ENCODE results near the gene ZNF426.
"Not testable (repeated sequence)": the region's sequence is repeated elsewhere in the genome, so short reads cannot be mapped to it uniquely, and the experiment has no call there.

ZNF426 gene

DNA sequence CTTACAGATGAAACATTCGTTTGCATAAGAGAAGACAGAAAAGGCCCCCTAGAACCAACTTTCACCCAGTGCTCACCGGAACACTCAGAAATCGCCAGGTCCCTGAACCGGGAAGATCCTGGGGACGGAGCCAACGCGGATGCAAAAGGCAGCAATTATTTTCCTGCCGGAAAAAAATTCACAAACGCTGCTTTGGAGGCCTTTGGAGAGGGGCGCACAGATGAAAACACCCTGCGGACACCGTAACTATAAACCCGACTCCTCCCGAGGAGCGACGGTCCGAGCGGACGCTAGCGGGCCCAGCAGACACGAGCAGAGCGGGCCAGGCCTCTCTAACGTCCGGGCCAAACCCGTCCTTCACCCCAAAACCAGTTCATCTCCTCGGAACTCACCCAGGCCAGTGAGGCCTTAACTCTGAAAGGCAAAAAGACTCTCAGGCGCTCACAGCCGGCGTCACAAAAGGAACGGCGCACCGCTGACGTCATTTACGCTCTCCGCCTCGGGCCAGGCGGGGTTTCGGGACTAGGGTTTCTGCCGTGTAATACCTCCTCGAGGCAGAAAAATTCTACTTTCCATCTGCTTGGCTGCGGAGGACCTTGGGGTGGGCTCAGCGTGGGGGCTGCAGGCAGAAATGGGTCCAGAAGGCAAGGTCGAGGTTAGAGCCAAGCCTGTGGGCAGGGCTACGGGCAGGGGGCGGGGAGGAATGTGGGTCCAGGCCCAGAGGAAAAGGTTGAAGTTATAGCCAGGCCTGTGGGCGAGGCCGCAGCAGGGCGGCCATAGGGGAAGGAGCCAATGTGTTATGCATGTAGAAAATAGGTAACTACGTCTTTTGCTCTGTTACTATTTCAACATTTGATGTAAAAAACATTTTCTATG, at the start of gene ZNF426:
TSS of gene ZNF426 (minus strand) at position 463 of the 876 bp plus-strand sequence. CDS start 2,413 bp downstream, outside the sequence.
- DNase-seq: peak; percentile 69

- peak; percentile 61 for DNase-seq
These were observed 48.3 kb upstream of the ZNF426 start for GRCh38 chr19:9586764-9587163.

DNA sequence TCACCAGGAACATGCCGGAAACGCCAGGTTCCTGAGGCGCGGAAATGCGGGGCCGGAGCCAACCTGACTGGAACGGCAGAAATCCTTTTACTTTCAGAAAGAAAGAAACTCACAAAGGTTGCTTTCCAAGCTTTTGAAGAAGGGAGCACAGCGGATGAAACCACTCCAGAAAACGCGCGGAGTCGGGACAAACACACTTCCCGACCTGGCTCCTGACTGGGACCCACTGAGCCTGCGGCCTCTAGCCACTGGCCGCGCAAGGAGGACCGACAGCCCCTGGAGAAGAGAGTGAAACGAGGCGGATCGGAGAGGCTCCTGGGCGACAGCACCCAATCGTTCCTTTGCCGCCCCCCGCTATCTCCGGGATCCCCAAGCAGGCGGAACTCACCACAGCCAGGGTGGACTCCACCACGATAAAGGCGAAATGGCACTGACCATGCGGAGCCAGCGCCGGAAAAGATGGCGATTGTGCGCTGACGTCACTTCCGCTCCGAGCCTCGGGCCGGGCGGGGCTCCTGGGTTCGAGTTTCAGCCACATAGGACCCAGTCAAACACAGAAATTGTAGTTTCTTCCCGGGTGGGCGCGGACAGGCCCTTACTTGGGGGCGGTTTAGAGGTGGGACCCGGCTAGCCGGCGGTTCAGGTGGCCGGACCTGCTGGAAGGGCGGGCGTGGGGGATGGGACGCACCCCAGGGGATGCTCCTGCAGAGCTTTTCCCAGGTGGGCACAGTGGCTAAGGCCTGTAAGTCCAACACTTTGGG, 45.8 kb upstream of the ZNF426 start, which contains the start of gene ZNF121:
TSS of gene ZNF121 (minus strand) at position 432 of the 761 bp plus-strand sequence. CDS start 16,407 bp downstream, outside the sequence.
- DNase-seq: peak; percentile 71

- not testable (repeated sequence) for DNase-seq
These were observed 43.8 kb upstream of the ZNF426 start for GRCh38 chr19:9582081-9582725.

DNA sequence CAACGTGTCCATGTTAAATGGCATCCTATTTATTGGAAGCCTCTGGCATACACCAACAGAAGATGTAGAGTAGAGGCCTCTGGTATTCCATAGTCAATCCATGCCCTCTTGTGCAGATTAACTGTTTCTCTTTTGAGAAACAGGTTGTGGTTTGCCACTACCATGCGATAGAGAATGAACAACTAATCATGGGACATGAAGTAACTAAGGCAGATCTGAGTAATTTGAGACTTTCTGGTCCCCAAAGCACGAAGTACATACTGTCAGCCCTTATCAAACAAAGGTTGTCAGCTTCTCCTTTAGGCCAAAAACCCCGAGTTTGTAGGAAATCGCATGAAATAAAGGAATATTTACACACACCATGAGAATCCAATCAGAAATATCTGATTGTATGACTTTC, 42.3 kb upstream of the ZNF426 start:
- DNase-seq: no peak

- DNase-seq: no peak
These were observed 31.8 kb upstream of the ZNF426 start for GRCh38 chr19:9570255-9570654.

DNA sequence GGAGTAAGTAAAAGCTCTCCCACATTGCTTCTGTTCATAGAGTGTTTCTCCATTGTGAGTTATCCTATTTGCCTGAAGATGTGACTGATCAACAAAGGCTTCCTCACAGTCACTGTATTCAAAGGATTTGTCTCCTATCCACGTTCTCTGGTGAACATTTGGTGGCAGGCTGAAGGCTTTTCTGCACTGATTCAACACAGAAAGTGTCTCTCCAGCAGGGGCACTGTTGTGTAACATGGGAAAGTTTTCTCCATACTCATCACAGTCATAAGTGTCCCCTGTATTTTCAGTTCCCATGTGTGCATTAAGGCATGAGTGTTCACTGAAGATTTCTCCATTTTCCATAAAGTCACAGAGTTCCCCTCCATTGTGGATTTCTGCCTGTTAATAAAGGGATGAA, 28.3 kb upstream of the ZNF426 start:
- DNase-seq: no peak

DNA sequence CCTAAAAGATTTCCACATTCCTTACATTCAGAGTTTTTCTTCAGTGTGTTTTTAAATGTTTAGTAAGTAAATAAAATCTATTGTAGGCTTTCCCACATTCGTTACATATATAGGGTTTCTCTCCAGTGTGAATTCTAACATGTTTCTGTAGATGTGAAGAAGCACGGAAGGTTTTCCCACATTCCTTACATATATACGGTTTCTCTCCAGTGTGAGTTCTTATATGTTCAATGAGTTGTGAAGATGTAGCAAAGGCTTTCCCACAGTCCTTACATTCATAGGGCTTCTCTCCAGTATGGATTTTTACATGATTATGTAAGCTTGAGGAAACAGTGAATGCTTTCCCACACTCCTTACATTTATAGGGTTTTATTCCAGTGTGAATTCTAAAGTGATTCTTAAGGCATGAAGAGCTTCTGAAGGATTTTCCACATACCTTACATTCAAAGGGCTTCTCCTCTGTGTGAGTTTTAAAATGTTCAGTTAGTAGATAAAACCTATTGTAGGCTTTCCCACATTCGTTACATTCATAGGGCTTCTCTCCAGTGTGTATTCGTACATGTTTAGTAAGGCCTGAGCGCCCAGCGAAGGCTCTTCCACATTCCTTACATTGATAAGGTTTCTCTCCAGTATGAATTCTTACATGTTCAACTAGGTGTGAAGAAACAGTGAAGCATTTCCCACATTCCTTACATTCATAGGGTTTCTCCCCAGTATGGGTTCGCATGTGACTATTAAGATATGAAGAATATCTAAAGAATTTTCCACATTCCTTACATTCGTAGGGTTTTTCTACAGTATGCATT, 27.7 kb upstream of the ZNF426 start:
- DNase-seq: no peak

DNA sequence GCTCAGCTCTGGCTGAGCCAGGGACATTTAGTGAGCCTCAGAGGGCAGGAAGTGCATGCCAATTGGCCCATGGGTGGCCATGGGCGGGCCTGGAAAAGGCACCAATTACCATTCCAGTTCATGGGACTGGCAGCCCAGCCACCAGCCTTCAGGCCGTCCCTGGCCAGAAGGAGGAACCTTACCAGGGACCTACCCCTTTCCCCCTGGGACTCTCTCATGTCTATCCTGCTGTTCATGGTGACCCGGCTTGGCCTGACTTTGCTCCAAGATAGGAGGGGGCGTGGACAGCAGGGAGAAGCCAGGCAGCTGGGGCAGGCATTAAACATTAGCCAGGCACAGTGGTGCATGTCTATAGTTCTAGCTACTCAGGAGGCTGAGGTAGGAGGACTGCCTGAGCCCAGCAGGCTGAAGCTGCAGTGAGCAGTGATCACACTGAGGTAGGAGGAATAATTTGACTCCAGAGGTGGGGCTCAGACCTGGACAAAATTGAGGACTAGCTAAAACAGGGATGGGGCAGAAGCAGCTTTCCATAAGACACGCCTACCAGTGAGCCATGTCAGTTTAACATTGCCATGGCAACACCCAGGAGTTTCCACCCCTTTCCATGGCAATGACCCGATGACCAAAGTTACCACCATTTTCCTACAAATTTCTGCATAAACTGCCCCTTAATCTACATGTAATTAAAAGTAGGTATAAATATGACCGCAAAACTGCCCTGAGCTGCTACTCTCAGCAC, 14.3 kb upstream of the ZNF426 start:
- DNase-seq: no peak

GRCh38 chr19:9547870-9548269, 9.4 kb upstream of the ZNF426 start:
- DNase-seq: no peak

GRCh38 chr19:9541281-9541680, 2.8 kb upstream of the ZNF426 start:
- DNase-seq: not testable (repeated sequence)

DNA sequence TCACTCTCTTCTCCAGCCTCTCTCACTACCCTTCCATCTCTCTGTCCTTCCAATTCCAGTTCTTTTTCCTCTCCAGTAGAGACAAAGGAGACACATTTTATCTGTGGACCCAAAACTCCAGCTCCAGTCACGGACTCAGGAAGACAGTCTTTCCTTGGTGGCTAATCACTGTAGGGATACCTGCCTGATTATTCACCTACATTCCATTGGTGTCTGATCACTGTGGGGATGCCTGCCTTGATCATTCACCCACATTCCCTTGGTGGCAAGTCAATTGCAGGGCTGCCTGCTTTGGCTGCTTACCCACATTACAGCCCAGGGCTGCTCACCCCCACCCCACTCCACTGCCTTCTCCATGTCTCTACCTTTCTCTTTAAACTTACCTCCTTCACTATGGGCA, 1.5 kb upstream of the ZNF426 start:
- not testable (repeated sequence) for DNase-seq

DNA sequence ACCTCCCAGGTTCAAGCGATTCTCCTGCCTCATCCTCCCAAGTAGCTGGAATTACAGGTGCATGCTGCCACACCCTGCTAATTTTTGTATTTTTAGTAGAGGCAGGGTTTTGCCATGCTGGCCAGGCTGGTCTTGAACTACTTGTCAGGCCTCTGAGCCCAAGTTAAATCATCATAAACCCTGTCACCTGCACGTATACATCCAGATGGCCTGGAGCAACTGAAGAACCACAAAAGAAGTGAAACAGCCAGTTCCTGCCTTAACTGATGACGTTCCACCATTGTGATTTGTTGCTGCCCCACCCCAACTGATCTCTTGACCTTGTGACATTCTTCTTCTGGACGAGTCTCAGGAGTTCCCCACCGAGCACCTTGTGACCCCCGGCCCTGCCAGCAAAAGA, 756 bp upstream of the ZNF426 start:
- not testable (repeated sequence) for DNase-seq

DNA sequence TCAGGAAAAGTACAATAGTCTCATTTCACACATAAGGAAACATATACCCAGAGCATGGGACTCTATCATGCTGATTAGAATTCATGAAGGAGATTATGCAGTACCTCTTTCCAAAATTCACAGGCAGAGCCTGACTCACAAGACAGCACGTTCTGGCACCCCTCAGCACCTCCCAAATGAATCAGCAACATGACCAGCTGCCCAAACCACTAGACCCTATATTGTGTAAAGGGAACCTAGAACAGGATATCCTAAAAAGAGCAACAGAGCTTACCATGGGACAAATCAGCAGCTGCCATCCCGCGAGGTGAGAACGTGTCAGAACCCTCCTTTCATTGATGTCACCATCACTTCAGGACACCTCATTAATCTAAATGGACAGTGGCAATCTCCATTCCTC, 2.5 kb downstream of the ZNF426 start:
- no peak for DNase-seq

- no peak for DNase-seq
These were observed 6.5 kb downstream of the ZNF426 start for GRCh38 chr19:9531933-9532332.

- no peak for DNase-seq
These were observed 9.6 kb downstream of the ZNF426 start for GRCh38 chr19:9528757-9529336.

DNA sequence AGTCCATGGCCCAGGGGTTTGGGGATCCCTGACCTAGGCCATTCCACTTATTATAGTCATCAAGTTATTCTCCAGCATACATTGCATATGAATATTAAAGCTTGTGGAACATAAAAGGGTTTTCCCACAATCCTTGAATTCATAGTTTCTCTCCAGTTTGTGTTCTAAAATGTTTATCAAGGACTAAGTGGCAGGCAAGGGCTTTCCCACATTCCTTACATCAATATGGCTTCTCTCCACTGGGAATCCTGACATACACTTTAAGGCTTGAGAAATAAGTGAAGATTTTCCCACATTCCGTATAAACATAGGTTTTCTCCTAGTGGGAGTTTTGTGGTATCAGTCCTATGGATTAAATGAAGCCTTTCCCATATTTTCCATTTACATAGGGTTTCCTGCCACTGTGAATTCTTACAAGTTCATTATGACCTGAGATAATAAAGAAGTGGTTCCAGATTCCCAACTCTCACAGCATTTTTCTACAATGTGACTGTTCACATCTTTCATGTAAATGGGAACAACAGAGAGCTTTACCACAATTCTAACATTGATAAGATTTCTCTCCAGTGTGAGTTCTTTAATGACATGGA, 14.5 kb downstream of the ZNF426 start:
- no peak for DNase-seq

- DNase-seq: no peak
These were observed 31.2 kb downstream of the ZNF426 start for GRCh38 chr19:9507285-9507684.

GRCh38 chr19:9500796-9501195, 37.6 kb downstream of the ZNF426 start:
- DNase-seq: no peak

GRCh38 chr19:9498183-9498902, 40.1 kb downstream of the ZNF426 start, which contains the start of gene ZNF560:
TSS of gene ZNF560 (minus strand) at chr19:9498616. CDS start at chr19:9475313, 23,303 bp downstream.
- no peak for DNase-seq
